HG03354 (cell line): Measurements from ENCODE around the gene ATP5F1C.

Source experiments
- ATAC-seq: cut with Tn5 transposase; IDR thresholded peaks from one replicate; pipeline ENCODE4 v1.9.1; 2021; ENCODE audit warnings: mild to moderate bottlenecking; ENCODE audit not compliant: unreplicated experiment, poor library complexity, severe bottlenecking

The ATP5F1C gene

GRCh38 chr10:7833210-7833609, 45.2 kb downstream of the ATP5F1C start:
- ATAC-seq = no peak

- ATAC-seq = no peak
These were observed 46.3 kb downstream of the ATP5F1C start for GRCh38 chr10:7834262-7834661.

GRCh38 chr10:7836571-7836970, 48.6 kb downstream of the ATP5F1C start:
- ATAC-seq = no peak

- ATAC-seq = no peak
These were observed 58.6 kb downstream of the ATP5F1C start for GRCh38 chr10:7846591-7846990.

GRCh38 chr10:7853226-7853842, 65.4 kb downstream of the ATP5F1C start:
- no peak for ATAC-seq

GRCh38 chr10:7853890-7854289, 65.9 kb downstream of the ATP5F1C start:
- ATAC-seq = no peak

GRCh38 chr10:7855205-7855604, 67.2 kb downstream of the ATP5F1C start:
- no peak for ATAC-seq

- ATAC-seq = no peak
These were observed 68.7 kb downstream of the ATP5F1C start for GRCh38 chr10:7856678-7857077.

- no peak for ATAC-seq
These were observed 69.3 kb downstream of the ATP5F1C start for GRCh38 chr10:7857262-7857661.
